Ishikawa (cell line): ENCODE data around the gene USHBP1.
A peak's percentile ranks its signal among the peaks of the same experiment; 100 is the strongest.

Experiments used
- CEBPB ChIP-seq: IDR thresholded peaks from 2 replicates; pipeline ENCODE4 v1.6.1; 2012
- CREB1 ChIP-seq: IDR thresholded peaks from 2 replicates; pipeline ENCODE4 v1.6.1; 2012; ENCODE audit warnings: low read depth
- EGR1 ChIP-seq: IDR thresholded peaks from 2 replicates; pipeline ENCODE4 v1.6.1; 2012
- EP300 ChIP-seq: IDR thresholded peaks from 2 replicates; pipeline ENCODE4 v1.6.1; 2012; ENCODE audit warnings: borderline replicate concordance
- FOXM1 ChIP-seq: IDR thresholded peaks from 2 replicates; pipeline ENCODE4 v1.6.1; 2012; ENCODE audit warnings: low read depth, borderline replicate concordance
- NFIC ChIP-seq: IDR thresholded peaks from 2 replicates; pipeline ENCODE4 v1.6.1; 2012
- RAD21 ChIP-seq: IDR thresholded peaks from 2 replicates; pipeline ENCODE4 v1.6.1; 2012; ENCODE audit warnings: low read depth
- TAF1 ChIP-seq: IDR thresholded peaks from 2 replicates; pipeline ENCODE4 v1.6.1; 2012; ENCODE audit warnings: low read depth, mild to moderate bottlenecking
- TCF12 ChIP-seq: IDR thresholded peaks from 2 replicates; pipeline ENCODE4 v1.6.1; 2012; ENCODE audit warnings: low read depth
- TEAD4 ChIP-seq: IDR thresholded peaks from 2 replicates; pipeline ENCODE4 v1.6.1; 2012
- YY1 ChIP-seq: IDR thresholded peaks from 2 replicates; pipeline ENCODE4 v1.6.1; 2012; ENCODE audit warnings: low read depth
- ZBTB7A ChIP-seq: IDR thresholded peaks from 2 replicates; pipeline ENCODE4 v1.6.1; 2012; ENCODE audit warnings: low read depth
- TF ChIP-seq, protein P1 (sequence below): IDR thresholded peaks from 2 replicates; pipeline ENCODE4 v1.6.1; 2012
- TF ChIP-seq, protein P2 (sequence below): IDR thresholded peaks from 2 replicates; pipeline ENCODE4 v1.6.1; 2012; ENCODE audit warnings: low read depth, mild to moderate bottlenecking
- TF ChIP-seq, protein P3 (sequence below): IDR thresholded peaks from 2 replicates; pipeline ENCODE4 v1.6.1; 2012

Gene USHBP1

GRCh38 chr19:17259118-17259780 lies 5.3 kb downstream of the USHBP1 start:
- TF ChIP-seq, protein P1, sequence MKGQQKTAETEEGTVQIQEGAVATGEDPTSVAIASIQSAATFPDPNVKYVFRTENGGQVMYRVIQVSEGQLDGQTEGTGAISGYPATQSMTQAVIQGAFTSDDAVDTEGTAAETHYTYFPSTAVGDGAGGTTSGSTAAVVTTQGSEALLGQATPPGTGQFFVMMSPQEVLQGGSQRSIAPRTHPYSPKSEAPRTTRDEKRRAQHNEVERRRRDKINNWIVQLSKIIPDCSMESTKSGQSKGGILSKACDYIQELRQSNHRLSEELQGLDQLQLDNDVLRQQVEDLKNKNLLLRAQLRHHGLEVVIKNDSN: no peak
- TF ChIP-seq NFIC (no peak), RAD21 (no peak), CEBPB (no peak), EP300 (no peak), TCF12 (no peak), YY1 (no peak), TAF1 (no peak)
- TF ChIP-seq, protein P2, sequence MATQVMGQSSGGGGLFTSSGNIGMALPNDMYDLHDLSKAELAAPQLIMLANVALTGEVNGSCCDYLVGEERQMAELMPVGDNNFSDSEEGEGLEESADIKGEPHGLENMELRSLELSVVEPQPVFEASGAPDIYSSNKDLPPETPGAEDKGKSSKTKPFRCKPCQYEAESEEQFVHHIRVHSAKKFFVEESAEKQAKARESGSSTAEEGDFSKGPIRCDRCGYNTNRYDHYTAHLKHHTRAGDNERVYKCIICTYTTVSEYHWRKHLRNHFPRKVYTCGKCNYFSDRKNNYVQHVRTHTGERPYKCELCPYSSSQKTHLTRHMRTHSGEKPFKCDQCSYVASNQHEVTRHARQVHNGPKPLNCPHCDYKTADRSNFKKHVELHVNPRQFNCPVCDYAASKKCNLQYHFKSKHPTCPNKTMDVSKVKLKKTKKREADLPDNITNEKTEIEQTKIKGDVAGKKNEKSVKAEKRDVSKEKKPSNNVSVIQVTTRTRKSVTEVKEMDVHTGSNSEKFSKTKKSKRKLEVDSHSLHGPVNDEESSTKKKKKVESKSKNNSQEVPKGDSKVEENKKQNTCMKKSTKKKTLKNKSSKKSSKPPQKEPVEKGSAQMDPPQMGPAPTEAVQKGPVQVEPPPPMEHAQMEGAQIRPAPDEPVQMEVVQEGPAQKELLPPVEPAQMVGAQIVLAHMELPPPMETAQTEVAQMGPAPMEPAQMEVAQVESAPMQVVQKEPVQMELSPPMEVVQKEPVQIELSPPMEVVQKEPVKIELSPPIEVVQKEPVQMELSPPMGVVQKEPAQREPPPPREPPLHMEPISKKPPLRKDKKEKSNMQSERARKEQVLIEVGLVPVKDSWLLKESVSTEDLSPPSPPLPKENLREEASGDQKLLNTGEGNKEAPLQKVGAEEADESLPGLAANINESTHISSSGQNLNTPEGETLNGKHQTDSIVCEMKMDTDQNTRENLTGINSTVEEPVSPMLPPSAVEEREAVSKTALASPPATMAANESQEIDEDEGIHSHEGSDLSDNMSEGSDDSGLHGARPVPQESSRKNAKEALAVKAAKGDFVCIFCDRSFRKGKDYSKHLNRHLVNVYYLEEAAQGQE: no peak
- TF ChIP-seq, protein P3, sequence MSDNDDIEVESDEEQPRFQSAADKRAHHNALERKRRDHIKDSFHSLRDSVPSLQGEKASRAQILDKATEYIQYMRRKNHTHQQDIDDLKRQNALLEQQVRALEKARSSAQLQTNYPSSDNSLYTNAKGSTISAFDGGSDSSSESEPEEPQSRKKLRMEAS: no peak

- TF ChIP-seq, protein P3: no peak
- TF ChIP-seq EP300 (no peak), FOXM1 (no peak), YY1 (no peak), NFIC (no peak), TEAD4 (no peak), EGR1 (no peak)
- TF ChIP-seq, protein P2: no peak
Observed at GRCh38 chr19:17256130-17256529, 8.4 kb downstream of the USHBP1 start.

GRCh38 chr19:17255150-17255621 lies 9.4 kb downstream of the USHBP1 start:
- no peak for TF ChIP-seq RAD21
- peak; percentile 16; the same call in 1 of the 2 replicates for TF ChIP-seq TCF12
- no peak for TF ChIP-seq EP300
- TF ChIP-seq YY1: 0 out of 2 replicates have a peak, but pooled peaks have one; percentile 12
- TF ChIP-seq TEAD4: peak; percentile 77
- no peak; the same call in 1 of the 2 replicates for TF ChIP-seq NFIC
- TF ChIP-seq CEBPB: peak; percentile 94

DNA sequence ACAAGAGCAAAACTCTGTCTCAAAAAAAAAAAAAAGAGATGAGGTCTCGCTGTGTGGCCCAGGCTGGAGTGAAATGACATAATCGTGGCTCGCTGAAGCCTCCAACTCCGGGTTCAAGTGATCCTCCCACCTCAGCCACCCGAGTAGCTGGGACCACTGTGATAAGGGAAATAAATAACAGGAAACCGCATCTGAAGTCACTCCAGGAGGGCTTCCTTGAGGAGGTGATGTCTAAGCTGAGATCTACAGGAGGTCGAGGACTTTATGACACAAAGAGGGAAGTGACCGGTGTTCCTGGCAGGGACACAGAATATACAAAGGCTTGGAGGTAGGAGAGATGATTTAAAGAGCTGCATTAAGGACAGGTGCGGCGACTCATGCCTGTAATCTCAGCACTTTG lies 9.9 kb downstream of the USHBP1 start:
- TF ChIP-seq ZBTB7A (no peak), EP300 (no peak), CEBPB (no peak), RAD21 (no peak), YY1 (no peak), TEAD4 (no peak), FOXM1 (no peak), NFIC (no peak), CREB1 (no peak), TCF12 (no peak), TAF1 (no peak), EGR1 (no peak)
- TF ChIP-seq, protein P3: no peak
- TF ChIP-seq, protein P2: no peak
- TF ChIP-seq, protein P1: no peak
